SH-SY5Y (cell line): ENCODE data around the gene STK24.

Experiments
- GATA2 ChIP-seq: IDR thresholded peaks from 2 replicates; pipeline ENCODE4 v1.6.1; 2011; ENCODE audit warnings: mild to moderate bottlenecking, low read depth, low read length
- GATA3 ChIP-seq: IDR thresholded peaks from 2 replicates; pipeline ENCODE4 v1.6.1; 2011; ENCODE audit warnings: low read depth, mild to moderate bottlenecking, low read length, moderate library complexity

The STK24 gene

GRCh38 chr13:98576963-98577835 is at the start of gene STK24:
Gene STK24 (minus strand): TSS chr13:98577107. CDS start chr13:98576786, 321 bp downstream.
- no peak for TF ChIP-seq GATA3
- no peak for TF ChIP-seq GATA2

GRCh38 chr13:98626298-98626935 is 49.5 kb upstream of the STK24 start:
- TF ChIP-seq GATA2 (no peak), GATA3 (no peak)

GRCh38 chr13:98622931-98623331 is 46.0 kb upstream of the STK24 start:
- TF ChIP-seq GATA2: peak; percentile 35; the same call in 1 of the 2 replicates
- no peak for TF ChIP-seq GATA3

- TF ChIP-seq GATA3: no peak
- no peak for TF ChIP-seq GATA2
Observed at GRCh38 chr13:98619556-98619955, 42.6 kb upstream of the STK24 start.

GRCh38 chr13:98613591-98613990 is 36.7 kb upstream of the STK24 start:
- no peak for TF ChIP-seq GATA2
- no peak for TF ChIP-seq GATA3

- TF ChIP-seq GATA3 (no peak), GATA2 (no peak)
Observed at GRCh38 chr13:98609756-98610155, 32.8 kb upstream of the STK24 start.

GRCh38 chr13:98606296-98606695 is 29.4 kb upstream of the STK24 start:
- no peak for TF ChIP-seq GATA3
- TF ChIP-seq GATA2: peak; percentile 41

- no peak for TF ChIP-seq GATA2
- no peak for TF ChIP-seq GATA3
Observed at GRCh38 chr13:98599502-98600328, 22.8 kb upstream of the STK24 start.

GRCh38 chr13:98598043-98598442 is 21.1 kb upstream of the STK24 start:
- no peak for TF ChIP-seq GATA2

- no peak for TF ChIP-seq GATA2
- TF ChIP-seq GATA3: no peak
Observed at GRCh38 chr13:98595134-98595533, 18.2 kb upstream of the STK24 start.

- TF ChIP-seq GATA2: no peak
- no peak for TF ChIP-seq GATA3
Observed at GRCh38 chr13:98592362-98592732, 15.4 kb upstream of the STK24 start.

GRCh38 chr13:98591721-98592361 is 14.9 kb upstream of the STK24 start:
- TF ChIP-seq GATA3: no peak
- no peak for TF ChIP-seq GATA2

GRCh38 chr13:98586400-98587345 is 9.8 kb upstream of the STK24 start:
- TF ChIP-seq GATA2 (peak; percentile 65), GATA3 (no peak)
